CD14-positive monocyte (primary cell): ENCODE results near the gene PIGB. TPM values are rescaled to one million over a fixed set of nuclear protein-coding genes. Genes with fewer than 3 reads are reported as not detected.

Experiments
- DNase-seq, 3 donors: peaks; one replicate each; pipeline ENCODE4 v3.0.0-alpha.2; 2011 to 2022
- H2AFZ ChIP-seq: 2 replicates; pipeline ENCODE4 v1.6.0; 2012; ENCODE audit warnings: mild to moderate bottlenecking, low read depth, low read length, inconsistent platforms; ENCODE audit not compliant: insufficient read depth, poor library complexity, severe bottlenecking
- H3K27ac ChIP-seq, 2 donors: 1 replicate in 1 of 2; 2 replicates in 1 of 2; pipeline ENCODE4 v1.5.1; 2012 to 2013; ENCODE audit warnings: low read length in 2 of 2, control low read depth in 1 of 2, inconsistent platforms in 1 of 2, low read depth in 1 of 2, mild to moderate bottlenecking in 1 of 2
- H3K27me3 ChIP-seq, 2 donors: one replicate each; pipeline versions ENCODE4 v1.6.0 to v1.6.1; 2011 to 2013; ENCODE audit warnings: low read length in 2 of 2; ENCODE audit not compliant: control insufficient read depth in 2 of 2, insufficient read depth in 2 of 2
- H3K36me3 ChIP-seq, 2 donors: replicated peaks in 1 of 2; 1 replicate in 1 of 2; 2 replicates in 1 of 2; pipeline versions ENCODE4 v1.5.1 to v1.6.1; 2012 to 2013; ENCODE audit warnings: low read length in 2 of 2, control low read depth in 1 of 2, inconsistent platforms in 1 of 2, mild to moderate bottlenecking in 1 of 2; ENCODE audit not compliant: insufficient read depth in 2 of 2, control insufficient read depth in 1 of 2
- H3K4me1 ChIP-seq, 2 donors: 1 replicate in 1 of 2; 2 replicates in 1 of 2; pipeline versions ENCODE4 v1.5.1 to v1.6.1; 2012 to 2013; ENCODE audit warnings: low read length in 2 of 2, control low read depth in 1 of 2, inconsistent platforms in 1 of 2, mild to moderate bottlenecking in 1 of 2, moderate library complexity in 1 of 2; ENCODE audit not compliant: insufficient read depth in 2 of 2, control insufficient read depth in 1 of 2
- H3K4me2 ChIP-seq: replicated peaks from 2 replicates; pipeline ENCODE3; 2012; ENCODE audit warnings: low read length, moderate library complexity, mild to moderate bottlenecking; ENCODE audit not compliant: poor library complexity, severe bottlenecking; ENCODE audit errors: extremely low read depth
- H3K4me3 ChIP-seq, 3 experiments: fragments of 200-600 bp in 1 of 3; sonication (generic) in 1 of 3; replicated peaks in 1 of 3; 1 replicate in 2 of 3; 2 replicates in 1 of 3; pipeline ENCODE4 v1.5.1; 2011 to 2013; ENCODE audit warnings: low read length in 3 of 3, mild to moderate bottlenecking in 3 of 3, control low read depth in 2 of 3, low read depth in 2 of 3, inconsistent platforms in 1 of 3, moderate library complexity in 1 of 3
- H3K79me2 ChIP-seq: 2 replicates; pipeline ENCODE4 v1.6.0; 2012; ENCODE audit warnings: mild to moderate bottlenecking, control low read depth, inconsistent platforms, low read length, moderate library complexity; ENCODE audit not compliant: insufficient read depth
- H3K9ac ChIP-seq: 2 replicates; pipeline ENCODE4 v1.6.0; 2017; ENCODE audit warnings: low read length, mild to moderate bottlenecking; ENCODE audit not compliant: insufficient read depth, poor library complexity, severe bottlenecking
- H3K9me3 ChIP-seq, 2 donors: replicated peaks in 1 of 2; 1 replicate in 1 of 2; 2 replicates in 1 of 2; pipeline versions ENCODE4 v1.5.1 to v1.6.1; 2012 to 2013; ENCODE audit warnings: low read length in 2 of 2, control low read depth in 1 of 2; ENCODE audit not compliant: control insufficient read depth in 1 of 2, insufficient read depth in 1 of 2
- H4K20me1 ChIP-seq: 2 replicates; pipeline ENCODE4 v1.6.0; 2012; ENCODE audit warnings: mild to moderate bottlenecking, low read length, control low read depth, moderate library complexity; ENCODE audit not compliant: insufficient read depth
- H3K27ac Mint-ChIP-seq, 7 donors: one replicate each; pipeline ENCODE4 v1.8.0; 2020; ENCODE audit warnings: mild to moderate bottlenecking in 7 of 7, mixed read lengths in 7 of 7, moderate library complexity in 6 of 7, inconsistent platforms in 2 of 7
- H3K27me3 Mint-ChIP-seq, 3 donors: one replicate each; pipeline ENCODE4 v1.8.0; 2021 to 2022; ENCODE audit warnings: low read depth in 3 of 3, mild to moderate bottlenecking in 3 of 3, mixed read lengths in 3 of 3, moderate library complexity in 3 of 3, inconsistent platforms in 1 of 3
- H3K36me3 Mint-ChIP-seq, 2 donors: one replicate each; pipeline ENCODE4 v1.8.0; 2020; ENCODE audit warnings: mixed read lengths in 2 of 2, inconsistent platforms in 1 of 2, mild to moderate bottlenecking in 1 of 2
- H3K4me1 Mint-ChIP-seq: one replicate; pipeline ENCODE4 v1.8.0; 2020; ENCODE audit warnings: mild to moderate bottlenecking, mixed read lengths
- H3K4me3 Mint-ChIP-seq, 2 donors: one replicate each; pipeline ENCODE4 v1.8.0; 2020; ENCODE audit warnings: mild to moderate bottlenecking in 2 of 2, mixed read lengths in 2 of 2, moderate library complexity in 1 of 2
- H3K9me3 Mint-ChIP-seq, 7 donors: one replicate each; pipeline ENCODE4 v1.8.0; 2020 to 2022; ENCODE audit warnings: mixed read lengths in 7 of 7, mild to moderate bottlenecking in 6 of 7, moderate library complexity in 6 of 7, inconsistent platforms in 2 of 7
- CTCF ChIP-seq: fragments of 200-600 bp; IDR thresholded peaks from one replicate; pipeline ENCODE4 v1.8.0; 2022; ENCODE audit warnings: antibody characterized with exemption, mild to moderate bottlenecking
- WGBS: methylation state at CpG from one replicate; pipeline ENCODE4 v1.1.5; 2013; ENCODE audit warnings: missing lambda C conversion rate; ENCODE audit not compliant: insufficient coverage; 5-methylcytosine and 5-hydroxymethylcytosine counted together
- intact Hi-C, 2 donors: fragments of 100-400 bp; cut with micrococcal nuclease; formaldehyde crosslinking; loops; one replicate each; pipeline versions ENCODE4 v1.15.0 to v1.15.1; 2023
- polyA plus RNA-seq, 3 donors: library from polyadenylated mRNA; depleted of rRNA in 1 of 3; unstranded in 2 of 3; stranded (reverse) in 1 of 3; fragments of 300-500 nt in 2 of 3; fragments of >200 nt in 1 of 3; fragmentation: Illumina TruSeq in 2 of 3; gene quantifications; 1 replicate in 2 of 3; 2 replicates in 1 of 3; pipeline ENCODE4 v1.2.3, GENCODE V29; 2012 to 2021

PIGB gene
- polyA plus RNA-seq, 3 donors: 15.3 to 16.8 (median 15.8) TPM

- intact Hi-C loops: loop anchor here in 1 of 2 donors (10.0 kb wide), 1 partner anchor 77 kb away; the partner anchor contains the start of genes CCPG1 and PIERCE2
- Mint-ChIP-seq H3K36me3 (peaks cover 25 to 42% of the 10 kb centered on the region in 2 donors), H3K4me1 (peaks cover 27% of the 10 kb centered on the region), H3K4me3 (no peak overlapping the region), H3K9me3 (no peaks in the 10 kb centered on the region), H3K27ac (peak overlapping the region in 1 of 7 donors; percentile 48), H3K27me3 (no peaks in the 10 kb centered on the region)
- Histone ChIP-seq H3K27me3 (no peaks in the 10 kb centered on the region), H3K9ac (no peak overlapping the region), H3K79me2 (peaks cover 53% of the 10 kb centered on the region), H3K4me1 (peaks cover 30 to 32% of the 10 kb centered on the region in 2 donors), H3K4me3 (no peak overlapping the region), H3K27ac (peak overlapping the region in 1 of 2 donors; percentile 30), H2AFZ (no peak overlapping the region), H3K4me2 (no peak overlapping the region), H4K20me1 (no peaks in the 10 kb centered on the region), H3K36me3 (peaks cover 16 to 62% of the 10 kb centered on the region in 2 donors), H3K9me3 (no peaks in the 10 kb centered on the region)
- peak in 2 of 3 donors; percentile 59 to 75 for DNase-seq
- TF ChIP-seq CTCF: no peak
- WGBS: no CpG with 5 or more reads among the region's 1 CpG
Observed at GRCh38 chr15:55327387-55327786, 8.4 kb downstream of the PIGB start.

GRCh38 chr15:55334371-55334770, 15.3 kb downstream of the PIGB start:
- no peaks in the 10 kb centered on the region for H3K9me3 Mint-ChIP-seq
- H3K27ac Mint-ChIP-seq: no peak overlapping the region
- Histone ChIP-seq H3K27me3 (no peaks in the 10 kb centered on the region), H3K4me3 (no peak overlapping the region), H3K36me3 (peaks cover 65 to 96% of the 10 kb centered on the region in 2 donors), H3K9ac (no peak overlapping the region), H3K79me2 (peaks cover 4% of the 10 kb centered on the region), H3K4me1 (no peaks in the 10 kb centered on the region), H4K20me1 (no peaks in the 10 kb centered on the region), H3K9me3 (no peaks in the 10 kb centered on the region), H3K4me2 (no peak overlapping the region), H3K27ac (no peak overlapping the region), H2AFZ (no peak overlapping the region)
- intact Hi-C loops: no loop called here
- no peaks in the 10 kb centered on the region for H3K27me3 Mint-ChIP-seq
- no peak overlapping the region for H3K4me3 Mint-ChIP-seq
- peaks cover 2% of the 10 kb centered on the region for H3K4me1 Mint-ChIP-seq
- peaks cover 58 to 69% of the 10 kb centered on the region in 2 donors for H3K36me3 Mint-ChIP-seq
- no peak for DNase-seq
- TF ChIP-seq CTCF: no peak
- no CpG with 5 or more reads among the region's 5 CpGs for WGBS
